CD14-positive monocyte (primary cell): ENCODE data around the gene STARD3. TPM values are rescaled to one million over a fixed set of nuclear protein-coding genes. Genes with fewer than 3 reads are reported as not detected.
"Not testable (repeated sequence)": the region's sequence is repeated elsewhere in the genome, so short reads cannot be mapped to it uniquely, and the experiment has no call there.

Source experiments
- DNase-seq, 3 donors: peaks; one replicate each; pipeline ENCODE4 v3.0.0-alpha.2; 2011 to 2022
- H2AFZ ChIP-seq: 2 replicates; pipeline ENCODE4 v1.6.0; 2012; ENCODE audit warnings: mild to moderate bottlenecking, low read depth, low read length, inconsistent platforms; ENCODE audit not compliant: insufficient read depth, poor library complexity, severe bottlenecking
- H3K27ac ChIP-seq, 2 donors: 1 replicate in 1 of 2; 2 replicates in 1 of 2; pipeline ENCODE4 v1.5.1; 2012 to 2013; ENCODE audit warnings: low read length in 2 of 2, control low read depth in 1 of 2, inconsistent platforms in 1 of 2, low read depth in 1 of 2, mild to moderate bottlenecking in 1 of 2
- H3K27me3 ChIP-seq, 2 donors: one replicate each; pipeline versions ENCODE4 v1.6.0 to v1.6.1; 2011 to 2013; ENCODE audit warnings: low read length in 2 of 2; ENCODE audit not compliant: control insufficient read depth in 2 of 2, insufficient read depth in 2 of 2
- H3K36me3 ChIP-seq, 2 donors: replicated peaks in 1 of 2; 1 replicate in 1 of 2; 2 replicates in 1 of 2; pipeline versions ENCODE4 v1.5.1 to v1.6.1; 2012 to 2013; ENCODE audit warnings: low read length in 2 of 2, control low read depth in 1 of 2, inconsistent platforms in 1 of 2, mild to moderate bottlenecking in 1 of 2; ENCODE audit not compliant: insufficient read depth in 2 of 2, control insufficient read depth in 1 of 2
- H3K4me1 ChIP-seq, 2 donors: 1 replicate in 1 of 2; 2 replicates in 1 of 2; pipeline versions ENCODE4 v1.5.1 to v1.6.1; 2012 to 2013; ENCODE audit warnings: low read length in 2 of 2, control low read depth in 1 of 2, inconsistent platforms in 1 of 2, mild to moderate bottlenecking in 1 of 2, moderate library complexity in 1 of 2; ENCODE audit not compliant: insufficient read depth in 2 of 2, control insufficient read depth in 1 of 2
- H3K4me2 ChIP-seq: replicated peaks from 2 replicates; pipeline ENCODE3; 2012; ENCODE audit warnings: low read length, moderate library complexity, mild to moderate bottlenecking; ENCODE audit not compliant: poor library complexity, severe bottlenecking; ENCODE audit errors: extremely low read depth
- H3K4me3 ChIP-seq, 3 experiments: fragments of 200-600 bp in 1 of 3; sonication (generic) in 1 of 3; replicated peaks in 1 of 3; 1 replicate in 2 of 3; 2 replicates in 1 of 3; pipeline ENCODE4 v1.5.1; 2011 to 2013; ENCODE audit warnings: low read length in 3 of 3, mild to moderate bottlenecking in 3 of 3, control low read depth in 2 of 3, low read depth in 2 of 3, inconsistent platforms in 1 of 3, moderate library complexity in 1 of 3
- H3K79me2 ChIP-seq: 2 replicates; pipeline ENCODE4 v1.6.0; 2012; ENCODE audit warnings: mild to moderate bottlenecking, control low read depth, inconsistent platforms, low read length, moderate library complexity; ENCODE audit not compliant: insufficient read depth
- H3K9ac ChIP-seq: 2 replicates; pipeline ENCODE4 v1.6.0; 2017; ENCODE audit warnings: low read length, mild to moderate bottlenecking; ENCODE audit not compliant: insufficient read depth, poor library complexity, severe bottlenecking
- H3K9me3 ChIP-seq, 2 donors: replicated peaks in 1 of 2; 1 replicate in 1 of 2; 2 replicates in 1 of 2; pipeline versions ENCODE4 v1.5.1 to v1.6.1; 2012 to 2013; ENCODE audit warnings: low read length in 2 of 2, control low read depth in 1 of 2; ENCODE audit not compliant: control insufficient read depth in 1 of 2, insufficient read depth in 1 of 2
- H4K20me1 ChIP-seq: 2 replicates; pipeline ENCODE4 v1.6.0; 2012; ENCODE audit warnings: mild to moderate bottlenecking, low read length, control low read depth, moderate library complexity; ENCODE audit not compliant: insufficient read depth
- H3K27ac Mint-ChIP-seq, 7 donors: one replicate each; pipeline ENCODE4 v1.8.0; 2020; ENCODE audit warnings: mild to moderate bottlenecking in 7 of 7, mixed read lengths in 7 of 7, moderate library complexity in 6 of 7, inconsistent platforms in 2 of 7
- H3K27me3 Mint-ChIP-seq, 3 donors: one replicate each; pipeline ENCODE4 v1.8.0; 2021 to 2022; ENCODE audit warnings: low read depth in 3 of 3, mild to moderate bottlenecking in 3 of 3, mixed read lengths in 3 of 3, moderate library complexity in 3 of 3, inconsistent platforms in 1 of 3
- H3K36me3 Mint-ChIP-seq, 2 donors: one replicate each; pipeline ENCODE4 v1.8.0; 2020; ENCODE audit warnings: mixed read lengths in 2 of 2, inconsistent platforms in 1 of 2, mild to moderate bottlenecking in 1 of 2
- H3K4me1 Mint-ChIP-seq: one replicate; pipeline ENCODE4 v1.8.0; 2020; ENCODE audit warnings: mild to moderate bottlenecking, mixed read lengths
- H3K4me3 Mint-ChIP-seq, 2 donors: one replicate each; pipeline ENCODE4 v1.8.0; 2020; ENCODE audit warnings: mild to moderate bottlenecking in 2 of 2, mixed read lengths in 2 of 2, moderate library complexity in 1 of 2
- H3K9me3 Mint-ChIP-seq, 7 donors: one replicate each; pipeline ENCODE4 v1.8.0; 2020 to 2022; ENCODE audit warnings: mixed read lengths in 7 of 7, mild to moderate bottlenecking in 6 of 7, moderate library complexity in 6 of 7, inconsistent platforms in 2 of 7
- CTCF ChIP-seq: fragments of 200-600 bp; IDR thresholded peaks from one replicate; pipeline ENCODE4 v1.8.0; 2022; ENCODE audit warnings: antibody characterized with exemption, mild to moderate bottlenecking
- WGBS: methylation state at CpG from one replicate; pipeline ENCODE4 v1.1.5; 2013; ENCODE audit warnings: missing lambda C conversion rate; ENCODE audit not compliant: insufficient coverage; 5-methylcytosine and 5-hydroxymethylcytosine counted together
- intact Hi-C, 2 donors: fragments of 100-400 bp; cut with micrococcal nuclease; formaldehyde crosslinking; loops; one replicate each; pipeline versions ENCODE4 v1.15.0 to v1.15.1; 2023
- polyA plus RNA-seq, 3 donors: library from polyadenylated mRNA; depleted of rRNA in 1 of 3; unstranded in 2 of 3; stranded (reverse) in 1 of 3; fragments of 300-500 nt in 2 of 3; fragments of >200 nt in 1 of 3; fragmentation: Illumina TruSeq in 2 of 3; gene quantifications; 1 replicate in 2 of 3; 2 replicates in 1 of 3; pipeline ENCODE4 v1.2.3, GENCODE V29; 2012 to 2021

The STARD3 gene
- polyA plus RNA-seq, 3 donors, result 35.1 to 114 (median 45.3) TPM

GRCh38 chr17:39697961-39698360, 61.0 kb downstream of the STARD3 start:
- no peak overlapping the region for H3K27ac ChIP-seq
- no peak for DNase-seq
- TF ChIP-seq CTCF, result no peak
- Mint-ChIP-seq H3K4me1 (peaks cover 4% of the 10 kb centered on the region), H3K27me3 (peaks cover 40 to 53% (median 47%) of the 10 kb centered on the region in 3 donors), H3K9me3 (peaks cover 0 to 12% (median 5%) of the 10 kb centered on the region in 7 donors), H3K36me3 (peaks cover 3 to 7% of the 10 kb centered on the region in 2 donors), H3K4me3 (no peak overlapping the region), H3K27ac (no peak overlapping the region)
- H3K9me3 ChIP-seq, result peaks cover 0 to 19% of the 10 kb centered on the region in 2 donors
- no peaks in the 10 kb centered on the region for H3K79me2 ChIP-seq
- peaks cover 29 to 45% of the 10 kb centered on the region in 2 donors for H3K27me3 ChIP-seq
- H2AFZ ChIP-seq, result no peak overlapping the region
- WGBS, result no CpG with 5 or more reads among the region's 5 CpGs
- no peak overlapping the region for H3K4me3 ChIP-seq
- no peak overlapping the region for H3K4me2 ChIP-seq
- H3K36me3 ChIP-seq, result no peaks in the 10 kb centered on the region
- H4K20me1 ChIP-seq, result no peaks in the 10 kb centered on the region
- no peak overlapping the region for H3K9ac ChIP-seq
- H3K4me1 ChIP-seq, result no peaks in the 10 kb centered on the region
- intact Hi-C loops, result no loop called here

DNA sequence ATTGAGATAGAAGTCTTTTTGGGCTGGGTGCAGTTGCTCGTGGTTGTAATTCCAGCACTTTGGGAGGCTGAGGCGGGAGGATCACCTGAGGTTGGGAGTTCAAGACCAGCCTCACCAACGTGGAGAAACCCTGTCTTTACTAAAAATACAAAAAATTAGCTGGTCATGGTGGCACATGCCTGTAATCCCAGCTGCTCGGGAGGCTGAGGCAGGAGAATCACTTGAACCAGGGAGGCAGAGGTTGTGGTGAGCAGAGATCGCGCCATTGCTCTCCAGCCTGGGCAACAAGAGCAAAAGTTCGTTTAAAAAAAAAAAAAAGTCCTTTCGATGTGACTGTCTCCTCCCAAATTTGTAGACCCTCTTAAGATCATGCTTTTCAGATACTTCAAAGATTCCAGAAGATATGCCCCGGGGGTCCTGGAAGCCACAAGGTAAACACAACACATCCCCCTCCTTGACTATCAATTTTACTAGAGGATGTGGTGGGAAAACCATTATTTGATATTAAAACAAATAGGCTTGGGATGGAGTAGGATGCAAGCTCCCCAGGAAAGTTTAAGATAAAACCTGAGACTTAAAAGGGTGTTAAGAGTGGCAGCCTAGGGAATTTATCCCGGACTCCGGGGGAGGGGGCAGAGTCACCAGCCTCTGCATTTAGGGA, 62.3 kb downstream of the STARD3 start:
- H2AFZ ChIP-seq, result not testable (repeated sequence)

More for the DNA sequence above, 62.3 kb downstream of the STARD3 start:
- H3K27ac ChIP-seq, H3K27ac Mint-ChIP-seq, H3K9ac ChIP-seq, H3K79me2 ChIP-seq, H3K36me3 Mint-ChIP-seq, H3K4me1 Mint-ChIP-seq, H3K4me3 ChIP-seq, H3K36me3 ChIP-seq, H4K20me1 ChIP-seq, H3K4me2 ChIP-seq, DNase-seq, intact Hi-C loops, H3K4me1 ChIP-seq: not testable (repeated sequence)
- Mint-ChIP-seq H3K9me3 (peaks cover 0 to 12% (median 5%) of the 10 kb centered on the region in 7 donors), H3K27me3 (peaks cover 40 to 56% (median 48%) of the 10 kb centered on the region in 3 donors), H3K4me3 (peak overlapping the region in 1 of 2 donors; percentile 84)
- Histone ChIP-seq H3K9me3 (peaks cover 0 to 19% of the 10 kb centered on the region in 2 donors), H3K27me3 (peaks cover 29 to 47% of the 10 kb centered on the region in 2 donors)
- 62% methylated on average over 5 of the region's 11 CpGs for WGBS
